Subcutaneous abdominal adipose tissue (tissue), 5 donors: ENCODE data around the gene ZFYVE27.

Experiments
- H3K27ac ChIP-seq: one replicate; pipeline ENCODE4 v1.7.0; 2013; ENCODE audit warnings: low read depth, mild to moderate bottlenecking, inconsistent platforms, low read length, moderate library complexity
- H3K27me3 ChIP-seq, 5 donors: one replicate each; pipeline ENCODE4 v1.7.0; 2013; ENCODE audit warnings: low read length in 5 of 5, inconsistent platforms in 1 of 5; ENCODE audit not compliant: control insufficient read depth in 5 of 5, insufficient read depth in 4 of 5
- H3K36me3 ChIP-seq, 5 donors: one replicate each; pipeline ENCODE4 v1.7.0; 2013; ENCODE audit warnings: low read length in 5 of 5; ENCODE audit not compliant: control insufficient read depth in 5 of 5, insufficient read depth in 5 of 5
- H3K4me1 ChIP-seq, 5 donors: one replicate each; pipeline ENCODE4 v1.7.0; 2013; ENCODE audit warnings: low read length in 5 of 5, mild to moderate bottlenecking in 3 of 5, moderate library complexity in 1 of 5; ENCODE audit not compliant: control insufficient read depth in 5 of 5, insufficient read depth in 5 of 5
- H3K4me3 ChIP-seq, 5 donors: one replicate each; pipeline ENCODE4 v1.7.0; 2013; ENCODE audit warnings: low read length in 5 of 5, low read depth in 1 of 5
- H3K9ac ChIP-seq, 5 donors: one replicate each; pipeline ENCODE4 v1.7.0; 2013; ENCODE audit warnings: low read length in 5 of 5, mild to moderate bottlenecking in 4 of 5, moderate library complexity in 3 of 5
- H3K9me3 ChIP-seq, 5 donors: one replicate each; pipeline ENCODE4 v1.7.0; 2013; ENCODE audit warnings: low read length in 5 of 5; ENCODE audit not compliant: control insufficient read depth in 5 of 5
- donor health status: healthy.
- donor health status: healthy.
- donor health status: healthy.
- donor health status: healthy.
- donor health status: healthy.

ZFYVE27 gene

GRCh38 chr10:97760461-97761257 lies 23.7 kb downstream of the ZFYVE27 start:
- Histone ChIP-seq H3K27ac (no peak overlapping the region), H3K9me3 (no peaks in the 10 kb centered on the region), H3K36me3 (peaks cover 0 to 62% (median 50%) of the 10 kb centered on the region in 5 donors), H3K4me1 (peaks cover 0 to 22% (median 10%) of the 10 kb centered on the region in 5 donors), H3K27me3 (no peaks in the 10 kb centered on the region), H3K9ac (no peak overlapping the region), H3K4me3 (no peak overlapping the region)

GRCh38 chr10:97761331-97761865 lies 24.5 kb downstream of the ZFYVE27 start:
- no peak overlapping the region for H3K27ac ChIP-seq
- peaks cover 0 to 22% (median 10%) of the 10 kb centered on the region in 5 donors for H3K4me1 ChIP-seq
- no peak overlapping the region for H3K4me3 ChIP-seq

GRCh38 chr10:97762056-97762455 lies 25.1 kb downstream of the ZFYVE27 start:
- Histone ChIP-seq H3K36me3 (peaks cover 0 to 48% (median 36%) of the 10 kb centered on the region in 5 donors), H3K9ac (no peak overlapping the region), H3K27me3 (no peaks in the 10 kb centered on the region), H3K4me1 (peaks cover 0 to 22% (median 10%) of the 10 kb centered on the region in 5 donors), H3K4me3 (no peak overlapping the region), H3K27ac (no peak overlapping the region), H3K9me3 (no peaks in the 10 kb centered on the region)

More at GRCh38 chr10:97761331-97761865, 24.5 kb downstream of the ZFYVE27 start:
- no peak overlapping the region for H3K9ac ChIP-seq
- peaks cover 0 to 55% (median 43%) of the 10 kb centered on the region in 5 donors for H3K36me3 ChIP-seq
- no peaks in the 10 kb centered on the region for H3K27me3 ChIP-seq
- no peaks in the 10 kb centered on the region for H3K9me3 ChIP-seq

GRCh38 chr10:97762816-97763215 lies 25.9 kb downstream of the ZFYVE27 start:
- Histone ChIP-seq H3K27ac (no peak overlapping the region), H3K27me3 (no peaks in the 10 kb centered on the region), H3K9me3 (no peaks in the 10 kb centered on the region), H3K9ac (no peak overlapping the region), H3K4me1 (peaks cover 0 to 22% (median 10%) of the 10 kb centered on the region in 5 donors), H3K4me3 (no peak overlapping the region), H3K36me3 (peaks cover 0 to 40% (median 29%) of the 10 kb centered on the region in 5 donors)

- Histone ChIP-seq H3K9ac (no peak overlapping the region), H3K27me3 (peaks cover 0 to 5% (median 0%) of the 10 kb centered on the region in 5 donors), H3K4me1 (peaks cover 0 to 22% (median 10%) of the 10 kb centered on the region in 5 donors), H3K9me3 (no peaks in the 10 kb centered on the region), H3K4me3 (no peak overlapping the region), H3K36me3 (peaks cover 0 to 40% (median 27%) of the 10 kb centered on the region in 5 donors), H3K27ac (no peak overlapping the region)
Observed at GRCh38 chr10:97763411-97763810, 26.5 kb downstream of the ZFYVE27 start.

GRCh38 chr10:97763947-97764346 lies 27.0 kb downstream of the ZFYVE27 start:
- H3K36me3 ChIP-seq: peaks cover 0 to 37% (median 25%) of the 10 kb centered on the region in 5 donors
- H3K9ac ChIP-seq: no peak overlapping the region
- no peak overlapping the region for H3K27ac ChIP-seq
- no peaks in the 10 kb centered on the region for H3K9me3 ChIP-seq
- H3K4me3 ChIP-seq: no peak overlapping the region
- H3K27me3 ChIP-seq: peaks cover 0 to 5% (median 0%) of the 10 kb centered on the region in 5 donors
- H3K4me1 ChIP-seq: peaks cover 0 to 22% (median 10%) of the 10 kb centered on the region in 5 donors

GRCh38 chr10:97764519-97764931 lies 27.6 kb downstream of the ZFYVE27 start:
- H3K9ac ChIP-seq: no peak overlapping the region
- H3K27me3 ChIP-seq: peaks cover 0 to 5% (median 2%) of the 10 kb centered on the region in 5 donors
- H3K27ac ChIP-seq: no peak overlapping the region
- H3K36me3 ChIP-seq: peaks cover 0 to 31% (median 20%) of the 10 kb centered on the region in 5 donors
- no peak overlapping the region for H3K4me3 ChIP-seq
- H3K9me3 ChIP-seq: no peaks in the 10 kb centered on the region
- peaks cover 0 to 19% (median 10%) of the 10 kb centered on the region in 5 donors for H3K4me1 ChIP-seq

- no peak overlapping the region for H3K4me3 ChIP-seq
- H3K9ac ChIP-seq: no peak overlapping the region
- H3K27me3 ChIP-seq: peaks cover under 1 to 9% (median 5%) of the 10 kb centered on the region in 5 donors
- no peaks in the 10 kb centered on the region for H3K9me3 ChIP-seq
- peaks cover 0 to 24% (median 13%) of the 10 kb centered on the region in 5 donors for H3K36me3 ChIP-seq
- H3K4me1 ChIP-seq: peaks cover 0 to 16% (median 10%) of the 10 kb centered on the region in 5 donors
- H3K27ac ChIP-seq: no peak overlapping the region
Observed at GRCh38 chr10:97765201-97765600, 28.3 kb downstream of the ZFYVE27 start.

- no peak overlapping the region for H3K27ac ChIP-seq
- no peak overlapping the region for H3K9ac ChIP-seq
- H3K27me3 ChIP-seq: peaks cover 11 to 20% (median 16%) of the 10 kb centered on the region in 5 donors
- peaks cover 0 to 19% (median 15%) of the 10 kb centered on the region in 5 donors for H3K4me1 ChIP-seq
- peaks cover 0 to 16% (median 6%) of the 10 kb centered on the region in 5 donors for H3K36me3 ChIP-seq
- no peak overlapping the region for H3K4me3 ChIP-seq
- H3K9me3 ChIP-seq: no peaks in the 10 kb centered on the region
Observed at GRCh38 chr10:97766106-97766810, 29.3 kb downstream of the ZFYVE27 start.
